GM19455 (cell line): ENCODE results near the gene ZNF319.
"Not testable (repeated sequence)": the region's sequence is repeated elsewhere in the genome, so short reads cannot be mapped to it uniquely, and the experiment has no call there.

Experiments
- ATAC-seq: cut with Tn5 transposase; IDR thresholded peaks from one replicate; pipeline ENCODE4 v1.9.1; 2021; ENCODE audit not compliant: unreplicated experiment

ZNF319 gene

GRCh38 chr16:57979006-57979585 lies 21.4 kb downstream of the ZNF319 start:
- ATAC-seq: no peak

GRCh38 chr16:57978070-57978465 lies 22.4 kb downstream of the ZNF319 start:
- ATAC-seq: not testable (repeated sequence)

GRCh38 chr16:57977418-57978069 lies 22.9 kb downstream of the ZNF319 start:
- no peak for ATAC-seq

GRCh38 chr16:57976331-57976796 lies 24.1 kb downstream of the ZNF319 start:
- ATAC-seq: no peak

- no peak for ATAC-seq
Observed at GRCh38 chr16:57972306-57972705, 28.2 kb downstream of the ZNF319 start.

GRCh38 chr16:57971848-57972247 lies 28.6 kb downstream of the ZNF319 start:
- no peak for ATAC-seq

GRCh38 chr16:57970970-57971369 lies 29.5 kb downstream of the ZNF319 start, which contains the start of gene CNGB1:
Gene CNGB1, minus strand, starts transcription at chr16:57971128. Its CDS starts 3,842 bp downstream, at chr16:57967286.
- no peak for ATAC-seq

GRCh38 chr16:57970319-57970718 lies 30.2 kb downstream of the ZNF319 start:
- ATAC-seq: no peak

GRCh38 chr16:57969451-57970123 lies 30.9 kb downstream of the ZNF319 start:
- no peak for ATAC-seq

- ATAC-seq: no peak
Observed at GRCh38 chr16:57967916-57968315, 32.6 kb downstream of the ZNF319 start.

- ATAC-seq: no peak
Observed at GRCh38 chr16:57966986-57967385, 33.5 kb downstream of the ZNF319 start.

GRCh38 chr16:57966204-57966771 lies 34.2 kb downstream of the ZNF319 start:
- ATAC-seq: no peak

- no peak for ATAC-seq
Observed at GRCh38 chr16:57964157-57964700, 36.2 kb downstream of the ZNF319 start.

- ATAC-seq: no peak
Observed at GRCh38 chr16:57962756-57963155, 37.7 kb downstream of the ZNF319 start.

GRCh38 chr16:57962046-57962445 lies 38.4 kb downstream of the ZNF319 start:
- ATAC-seq: no peak

- no peak for ATAC-seq
Observed at GRCh38 chr16:57961538-57961937, 38.9 kb downstream of the ZNF319 start.

GRCh38 chr16:57960826-57961472 lies 39.5 kb downstream of the ZNF319 start:
- no peak for ATAC-seq

GRCh38 chr16:57960310-57960709 lies 40.2 kb downstream of the ZNF319 start:
- no peak for ATAC-seq

GRCh38 chr16:57959804-57960203 lies 40.7 kb downstream of the ZNF319 start:
- no peak for ATAC-seq

GRCh38 chr16:57959121-57959520 lies 41.4 kb downstream of the ZNF319 start:
- ATAC-seq: no peak

- no peak for ATAC-seq
Observed at GRCh38 chr16:57958544-57958943, 41.9 kb downstream of the ZNF319 start.
